AG10803 (cell line): ENCODE results near the gene BTNL9.

ENCODE experiments used
- DNase-seq: peaks from one replicate; pipeline ENCODE4 v3.0.0; 2010; ENCODE audit warnings: low read depth
- H3K4me3 ChIP-seq: 2 replicates; pipeline ENCODE4 v1.5.1; 2011; ENCODE audit warnings: mild to moderate bottlenecking, low read length, control low read depth
- CTCF ChIP-seq: conservative IDR thresholded peaks from 2 replicates; pipeline ENCODE4 v1.5.1; 2011; ENCODE audit warnings: mild to moderate bottlenecking, low read length, control low read depth, inconsistent platforms

The BTNL9 gene

GRCh38 chr5:181037365-181037861 lies 2.7 kb upstream of the BTNL9 start:
- TF ChIP-seq CTCF: no peak
- no peak overlapping the region for H3K4me3 ChIP-seq
- no peak for DNase-seq

GRCh38 chr5:181039471-181039870 lies 595 bp upstream of the BTNL9 start:
- no peak for DNase-seq
- H3K4me3 ChIP-seq: no peak overlapping the region
- no peak for TF ChIP-seq CTCF

- no peak for TF ChIP-seq CTCF
- H3K4me3 ChIP-seq: no peak overlapping the region
- no peak for DNase-seq
Measured at GRCh38 chr5:181040631-181040945, 522 bp downstream of the BTNL9 start.

GRCh38 chr5:181041043-181041442 lies 977 bp downstream of the BTNL9 start:
- H3K4me3 ChIP-seq: no peak overlapping the region
- no peak for TF ChIP-seq CTCF
- no peak for DNase-seq

GRCh38 chr5:181042036-181042713 lies 2.1 kb downstream of the BTNL9 start:
- TF ChIP-seq CTCF: no peak
- DNase-seq: no peak
- H3K4me3 ChIP-seq: no peak overlapping the region

GRCh38 chr5:181042722-181043121 lies 2.7 kb downstream of the BTNL9 start:
- TF ChIP-seq CTCF: no peak
- no peak overlapping the region for H3K4me3 ChIP-seq
- no peak for DNase-seq

- TF ChIP-seq CTCF: no peak
- H3K4me3 ChIP-seq: no peak overlapping the region
- DNase-seq: no peak
Measured at GRCh38 chr5:181043285-181044092, 3.4 kb downstream of the BTNL9 start.
